Smooth muscle cell (in vitro differentiated cells): ENCODE results near the gene ZFYVE19. TPM values are rescaled to one million over a fixed set of nuclear protein-coding genes. Genes with fewer than 3 reads are reported as not detected.

Source experiments
- DNase-seq: peaks from one replicate; lab custom pipeline; 2025; ENCODE audit not compliant: unreplicated experiment; lab: John Stamatoyannopoulos, UW
- H2AFZ ChIP-seq: fragments of 200-600 bp; sonication (generic); 2 replicates; pipeline ENCODE4 v1.6.0; 2016; ENCODE audit warnings: antibody characterized with exemption, low read depth, mild to moderate bottlenecking
- H3F3A ChIP-seq: fragments of 200-600 bp; sonication (generic); 2 replicates; pipeline ENCODE4 v1.6.0; 2017; ENCODE audit warnings: antibody characterized with exemption, low read depth
- H3K27ac ChIP-seq: fragments of 200-600 bp; sonication (generic); 2 replicates; pipeline ENCODE4 v1.5.1; 2016; ENCODE audit warnings: low read depth, mild to moderate bottlenecking
- H3K27me3 ChIP-seq: fragments of 200-600 bp; sonication (generic); 2 replicates; pipeline ENCODE4 v1.6.1; 2016; ENCODE audit warnings: low read depth, mild to moderate bottlenecking
- H3K36me3 ChIP-seq: fragments of 200-600 bp; sonication (generic); 2 replicates; pipeline ENCODE4 v1.5.1; 2016; ENCODE audit warnings: low read depth
- H3K4me1 ChIP-seq: fragments of 200-600 bp; sonication (generic); 2 replicates; pipeline ENCODE4 v1.5.1; 2016; ENCODE audit warnings: low read depth
- H3K4me2 ChIP-seq: fragments of 200-600 bp; sonication (generic); 2 replicates; pipeline ENCODE4 v1.6.0; 2016; ENCODE audit warnings: mild to moderate bottlenecking
- H3K4me3 ChIP-seq: fragments of 200-600 bp; sonication (generic); 2 replicates; pipeline ENCODE4 v1.5.1; 2016; ENCODE audit warnings: mild to moderate bottlenecking
- H3K79me2 ChIP-seq: fragments of 200-600 bp; sonication (generic); 2 replicates; pipeline ENCODE4 v1.6.0; 2016; ENCODE audit warnings: low read depth, mild to moderate bottlenecking
- H3K9ac ChIP-seq: fragments of 200-600 bp; sonication (generic); 2 replicates; pipeline ENCODE4 v1.6.0; 2016; ENCODE audit warnings: low read depth
- H3K9me3 ChIP-seq: fragments of 200-600 bp; sonication (generic); replicated peaks from 2 replicates; pipeline ENCODE4 v1.5.1; 2016; ENCODE audit warnings: low read depth
- H4K20me1 ChIP-seq: fragments of 200-600 bp; sonication (generic); 2 replicates; pipeline ENCODE4 v1.6.0; 2016; ENCODE audit warnings: low read depth
- WGBS: methylation state at CpG from one replicate; pipeline ENCODE4 v1.1.7; 2016; ENCODE audit warnings: low lambda C conversion rate; 5-methylcytosine and 5-hydroxymethylcytosine counted together
- polyA plus RNA-seq: library from polyadenylated mRNA; unstranded; fragments of >200 nt; fragmentation: Nextera tagmentation; extraction: Ambion mirVana; gene quantifications from 2 replicates; pipeline ENCODE4 v1.2.1, GENCODE V29; 2016
- total RNA-seq: library from RNA; depleted of rRNA; stranded (reverse); fragments of >200 nt; gene quantifications from 2 replicates; pipeline ENCODE4 v1.2.3, GENCODE V29; 2014
- TF ChIP-seq, protein P1 (sequence below): fragments of 200-600 bp; sonication (generic); IDR thresholded peaks from 2 replicates; pipeline ENCODE4 v1.5.1; 2017; ENCODE audit warnings: borderline replicate concordance, mild to moderate bottlenecking, antibody characterized with exemption; ENCODE audit not compliant: insufficient read depth, poor library complexity, severe bottlenecking

The ZFYVE19 gene
- total and polyA plus RNA-seq, 2 experiments from 2014 or later: 16.5 to 30.1 TPM

DNA sequence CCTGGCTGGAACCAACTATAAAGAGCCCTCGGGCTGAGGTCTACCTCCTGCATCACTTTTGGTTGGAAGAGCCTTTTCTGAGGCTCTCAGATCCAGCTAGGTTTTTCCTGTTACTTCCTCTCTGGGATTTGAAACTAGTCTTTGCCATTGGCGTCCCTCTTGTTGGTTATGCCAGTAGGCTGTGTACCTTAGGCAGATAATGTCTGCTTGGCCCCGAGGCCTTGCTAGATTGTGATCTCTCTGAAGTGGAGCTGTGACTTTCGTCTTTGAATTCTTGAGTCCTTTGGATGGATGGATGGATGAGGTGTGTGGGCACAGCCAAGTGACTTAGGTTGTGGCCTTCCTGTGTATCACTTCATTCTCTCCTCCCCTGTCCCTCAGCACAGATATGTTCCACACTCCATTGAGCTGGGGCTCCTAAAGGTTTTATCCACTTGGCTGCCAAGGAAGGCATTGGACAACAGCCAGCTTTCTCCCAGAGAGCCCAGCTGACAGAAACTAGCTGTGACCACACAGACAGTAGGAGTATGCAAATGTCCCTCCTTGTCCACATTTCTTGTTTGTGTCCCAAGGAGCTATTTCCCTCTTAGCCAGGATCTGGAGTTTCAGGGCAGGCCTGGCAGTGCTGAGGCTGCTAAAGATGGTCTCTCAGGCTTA lies 8.3 kb downstream of the ZFYVE19 start:
- WGBS: 87% methylated on average over 4 of the region's 4 CpGs
- DNase-seq: no peak
- no peak overlapping the region for H3K4me3 ChIP-seq
- H3K79me2 ChIP-seq: no peaks in the 10 kb centered on the region
- no peaks in the 10 kb centered on the region for H4K20me1 ChIP-seq
- no peak overlapping the region for H3K27ac ChIP-seq
- no peaks in the 10 kb centered on the region for H3F3A ChIP-seq
- no peaks in the 10 kb centered on the region for H3K27me3 ChIP-seq
- H2AFZ ChIP-seq: no peak overlapping the region
- H3K4me2 ChIP-seq: no peak overlapping the region
- H3K9me3 ChIP-seq: no peaks in the 10 kb centered on the region
- no peaks in the 10 kb centered on the region for H3K36me3 ChIP-seq
- TF ChIP-seq, protein P1, sequence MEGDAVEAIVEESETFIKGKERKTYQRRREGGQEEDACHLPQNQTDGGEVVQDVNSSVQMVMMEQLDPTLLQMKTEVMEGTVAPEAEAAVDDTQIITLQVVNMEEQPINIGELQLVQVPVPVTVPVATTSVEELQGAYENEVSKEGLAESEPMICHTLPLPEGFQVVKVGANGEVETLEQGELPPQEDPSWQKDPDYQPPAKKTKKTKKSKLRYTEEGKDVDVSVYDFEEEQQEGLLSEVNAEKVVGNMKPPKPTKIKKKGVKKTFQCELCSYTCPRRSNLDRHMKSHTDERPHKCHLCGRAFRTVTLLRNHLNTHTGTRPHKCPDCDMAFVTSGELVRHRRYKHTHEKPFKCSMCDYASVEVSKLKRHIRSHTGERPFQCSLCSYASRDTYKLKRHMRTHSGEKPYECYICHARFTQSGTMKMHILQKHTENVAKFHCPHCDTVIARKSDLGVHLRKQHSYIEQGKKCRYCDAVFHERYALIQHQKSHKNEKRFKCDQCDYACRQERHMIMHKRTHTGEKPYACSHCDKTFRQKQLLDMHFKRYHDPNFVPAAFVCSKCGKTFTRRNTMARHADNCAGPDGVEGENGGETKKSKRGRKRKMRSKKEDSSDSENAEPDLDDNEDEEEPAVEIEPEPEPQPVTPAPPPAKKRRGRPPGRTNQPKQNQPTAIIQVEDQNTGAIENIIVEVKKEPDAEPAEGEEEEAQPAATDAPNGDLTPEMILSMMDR: no peak
- H3K9ac ChIP-seq: no peak overlapping the region
- no peaks in the 10 kb centered on the region for H3K4me1 ChIP-seq

DNA sequence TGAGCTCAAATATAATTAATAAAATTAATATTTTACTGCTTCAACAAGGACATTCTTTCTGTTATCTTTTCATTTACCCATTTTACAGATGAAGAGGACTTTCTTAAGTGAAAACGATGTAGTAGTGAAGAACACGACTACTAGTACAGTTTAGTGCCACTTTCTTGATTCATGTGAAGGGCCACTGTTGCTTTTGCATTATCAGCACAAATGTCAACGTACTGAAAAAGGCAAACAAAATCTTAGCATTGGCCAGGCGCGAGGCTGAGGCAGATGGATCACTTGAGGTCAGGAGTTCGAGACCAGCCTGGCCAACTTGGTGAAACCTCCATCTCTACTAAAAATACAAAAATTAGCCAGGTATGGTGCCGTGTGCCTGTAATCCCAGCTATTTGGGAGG lies 12.2 kb downstream of the ZFYVE19 start:
- Histone ChIP-seq H3K9me3 (no peaks in the 10 kb centered on the region), H3K27ac (no peak overlapping the region), H3K79me2 (no peaks in the 10 kb centered on the region), H3K27me3 (no peaks in the 10 kb centered on the region), H4K20me1 (no peaks in the 10 kb centered on the region), H3K4me1 (no peaks in the 10 kb centered on the region), H3F3A (no peaks in the 10 kb centered on the region), H3K36me3 (no peaks in the 10 kb centered on the region), H2AFZ (no peak overlapping the region), H3K9ac (no peak overlapping the region), H3K4me3 (no peak overlapping the region), H3K4me2 (no peak overlapping the region)
- TF ChIP-seq, protein P1: no peak
- WGBS: 93% methylated on average over 7 of the region's 7 CpGs
- no peak for DNase-seq

DNA sequence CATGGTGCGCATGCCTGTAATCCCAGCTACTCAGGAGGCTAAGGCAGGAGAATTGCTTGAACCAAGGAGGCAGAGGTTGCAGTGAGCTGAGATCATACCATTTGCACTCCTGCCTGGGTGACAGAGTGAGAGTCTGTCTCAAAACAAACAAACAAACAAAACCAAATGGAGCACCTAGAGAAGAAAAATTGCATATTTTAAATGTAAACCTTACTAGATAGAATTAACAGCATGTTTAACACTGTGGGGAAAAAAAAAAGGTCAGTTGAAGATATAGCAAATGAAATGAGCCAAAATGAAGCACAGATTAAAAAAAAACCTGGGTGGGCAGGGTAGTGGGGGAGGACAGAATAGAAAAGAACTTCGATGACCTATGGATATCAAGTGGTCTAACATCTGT lies 14.3 kb downstream of the ZFYVE19 start:
- Histone ChIP-seq H3K9me3 (no peaks in the 10 kb centered on the region), H2AFZ (no peak overlapping the region), H3K4me2 (no peak overlapping the region), H4K20me1 (no peaks in the 10 kb centered on the region), H3K27ac (no peak overlapping the region), H3K4me1 (no peaks in the 10 kb centered on the region), H3F3A (no peaks in the 10 kb centered on the region), H3K79me2 (no peaks in the 10 kb centered on the region), H3K27me3 (no peaks in the 10 kb centered on the region), H3K36me3 (no peaks in the 10 kb centered on the region), H3K4me3 (no peak overlapping the region), H3K9ac (no peak overlapping the region)
- no peak for DNase-seq
- TF ChIP-seq, protein P1: no peak
- 97% methylated on average over 2 of the region's 2 CpGs for WGBS
